Measurements from ENCODE around the gene ZFYVE9. TPM values are rescaled to one million over a fixed set of nuclear protein-coding genes. Genes with fewer than 3 reads are reported as not detected.

The ZFYVE9 gene
- total RNA-seq, 4 donors from 2014 or later = 35.9 to 42.9 (median 41.9) TPM

DNA sequence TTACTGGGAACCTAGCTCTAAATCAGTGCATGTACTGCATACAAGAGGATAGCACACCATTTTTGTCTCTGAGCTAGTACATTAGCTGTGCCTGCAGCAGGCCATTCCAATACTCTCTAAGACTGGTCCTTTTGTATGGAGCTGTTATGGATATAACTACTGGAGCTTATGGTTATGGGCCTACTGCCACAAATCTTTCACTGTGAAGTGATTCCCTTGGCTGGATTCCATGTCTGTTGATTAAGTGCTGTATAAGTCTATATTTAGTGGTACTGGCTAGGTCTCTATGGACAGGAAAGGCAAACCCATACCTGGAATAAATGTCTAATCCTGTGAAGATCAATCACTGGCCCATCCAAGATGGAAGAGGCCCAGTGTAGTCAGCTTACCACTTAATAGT, 12.0 kb downstream of the ZFYVE9 start:
- ATAC-seq = no peak
- H3K4me1 ChIP-seq = peaks cover 59 to 63% of the 10 kb centered on the region in 2 donors
- H3K4me3 ChIP-seq = no peak overlapping the region
- no peaks in the 10 kb centered on the region for H3K36me3 ChIP-seq
- TF ChIP-seq CTCF (IDR thresholded peaks at IDR 0.05 in 4 of 5, conservative IDR thresholded peaks at IDR 0.05 in 1 of 5) = no peak
- TF ChIP-seq POLR2A (IDR thresholded peaks at IDR 0.05) = no peak
- in situ Hi-C loops (cut with MboI; ENCODE audit: low sequenced_read_pairs in 4 of 4) (no loop called here), intact Hi-C loops (cut with DNase I; ENCODE audit: low total_unique reads) (no loop called here)
- DNase-seq = no peak
- peak overlapping the region in 3 of 4 donors; percentile 24 to 57 (median 40) for H3K27ac ChIP-seq
- H3K9me3 ChIP-seq = no peaks in the 10 kb centered on the region
- H3K27me3 ChIP-seq = no peaks in the 10 kb centered on the region

- ATAC-seq (no peak), DNase-seq (no peak)
- TF ChIP-seq CTCF (IDR thresholded peaks at IDR 0.05 in 4 of 5, conservative IDR thresholded peaks at IDR 0.05 in 1 of 5) (no peak), POLR2A (IDR thresholded peaks at IDR 0.05) (no peak)
- H3K36me3 ChIP-seq = no peaks in the 10 kb centered on the region
- intact Hi-C loops (cut with DNase I; ENCODE audit: low total_unique reads) = no loop called here
- H3K4me1 ChIP-seq = peaks cover 41 to 46% of the 10 kb centered on the region in 2 donors
- no peak overlapping the region for H3K4me3 ChIP-seq
- H3K27ac ChIP-seq = no peak overlapping the region
- H3K27me3 ChIP-seq = no peaks in the 10 kb centered on the region
- in situ Hi-C loops (cut with MboI; ENCODE audit: low sequenced_read_pairs in 4 of 4) = no loop called here
- no peaks in the 10 kb centered on the region for H3K9me3 ChIP-seq
Measured at GRCh38 chr1:52156460-52156859, 14.6 kb downstream of the ZFYVE9 start.

- intact Hi-C loops (cut with DNase I; ENCODE audit: low total_unique reads) (no loop called here), in situ Hi-C loops (cut with MboI; ENCODE audit: low sequenced_read_pairs in 4 of 4) (no loop called here)
Measured at GRCh38 chr1:52157582-52157981, 15.7 kb downstream of the ZFYVE9 start.

GRCh38 chr1:52158218-52158617, 16.3 kb downstream of the ZFYVE9 start:
- DNase-seq = no peak
- Histone ChIP-seq H3K27me3 (no peaks in the 10 kb centered on the region), H3K36me3 (no peaks in the 10 kb centered on the region), H3K4me1 (peaks cover 34 to 40% of the 10 kb centered on the region in 2 donors), H3K4me3 (no peak overlapping the region), H3K27ac (no peak overlapping the region), H3K9me3 (no peaks in the 10 kb centered on the region)
- TF ChIP-seq POLR2A (IDR thresholded peaks at IDR 0.05) = no peak
- no peak for TF ChIP-seq CTCF (IDR thresholded peaks at IDR 0.05 in 4 of 5, conservative IDR thresholded peaks at IDR 0.05 in 1 of 5)
- in situ Hi-C loops (cut with MboI; ENCODE audit: low sequenced_read_pairs in 4 of 4) = no loop called here
- intact Hi-C loops (cut with DNase I; ENCODE audit: low total_unique reads) = no loop called here
- no peak for ATAC-seq

More at GRCh38 chr1:52157582-52157981, 15.7 kb downstream of the ZFYVE9 start:
- Histone ChIP-seq H3K4me3 (no peak overlapping the region), H3K27ac (no peak overlapping the region), H3K9me3 (no peaks in the 10 kb centered on the region), H3K4me1 (peaks cover 41 to 46% of the 10 kb centered on the region in 2 donors), H3K36me3 (no peaks in the 10 kb centered on the region), H3K27me3 (no peaks in the 10 kb centered on the region)
- ATAC-seq (no peak), DNase-seq (no peak)
- TF ChIP-seq POLR2A (IDR thresholded peaks at IDR 0.05) (no peak), CTCF (IDR thresholded peaks at IDR 0.05 in 4 of 5, conservative IDR thresholded peaks at IDR 0.05 in 1 of 5) (no peak)

Measured in gastrocnemius medialis (tissue), 4 donors.